ENCODE measurements around the gene ACSM2B. TPM values are rescaled to one million over a fixed set of nuclear protein-coding genes. Genes with fewer than 3 reads are reported as not detected.
"Not testable (repeated sequence)": the region's sequence is repeated elsewhere in the genome, so short reads cannot be mapped to it uniquely, and the experiment has no call there.

ACSM2B gene
- polyA plus RNA-seq: under 1 TPM; 0.04 to 0.06 TPM

DNA sequence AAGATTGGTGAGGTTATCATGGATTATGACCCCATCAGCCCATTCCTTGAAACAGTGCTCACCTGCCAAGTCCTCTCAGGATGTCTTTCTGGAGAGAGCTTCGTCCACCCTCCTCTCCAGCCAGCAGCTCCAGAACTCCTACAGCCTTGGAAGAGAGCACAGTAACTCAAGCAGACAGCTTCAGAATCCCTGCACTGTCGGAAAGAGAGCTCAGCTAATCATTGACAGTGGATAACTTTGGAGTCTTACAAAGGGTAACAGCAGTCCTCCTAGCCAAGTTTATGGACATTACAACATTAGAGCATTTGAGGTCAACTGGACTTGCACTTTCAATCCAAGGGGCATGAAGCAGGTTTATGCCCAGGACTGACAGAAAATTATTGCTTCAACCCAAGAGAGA lies at the start of gene ACSM2B:
Gene ACSM2B, minus strand, starts transcription at position 223 of the 400 bp plus-strand sequence. CDS start 11,522 bp downstream, outside the sequence.
- WGBS, 2 donors: 48 to 58% methylated on average over 2 of the region's 2 CpGs
- H3K27ac ChIP-seq (ENCODE audit: low read depth in 2 of 2, low read length in 1 of 2); H3K36me3 ChIP-seq (ENCODE audit: control insufficient read depth in 2 of 2, insufficient read depth in 2 of 2, low read length in 1 of 2); H3K27me3 ChIP-seq (ENCODE audit: control insufficient read depth in 1 of 2, insufficient read depth in 2 of 2, low read length in 2 of 2); H3K4me3 ChIP-seq (ENCODE audit: low read depth in 1 of 2, low read length in 2 of 2); H3K4me1 ChIP-seq (ENCODE audit: control insufficient read depth in 2 of 2, insufficient read depth in 2 of 2, low read length in 1 of 2); H3K9me3 ChIP-seq (ENCODE audit: control insufficient read depth in 2 of 2, insufficient read depth in 1 of 2, low read depth in 1 of 2, low read length in 1 of 2): not testable (repeated sequence)

- no peaks in the 10 kb centered on the region for H3K36me3 ChIP-seq (ENCODE audit: control insufficient read depth in 2 of 2, insufficient read depth in 2 of 2, low read length in 1 of 2)
- 91 to 96% methylated on average over 18 of the region's 18 CpGs for WGBS, 2 donors
These were observed 49.0 kb upstream of the ACSM2B start for GRCh38 chr16:20624882-20625807.

GRCh38 chr16:20624205-20624604 lies 48.0 kb upstream of the ACSM2B start:
- peaks cover 0 to 3% of the 10 kb centered on the region in 2 donors for H3K4me1 ChIP-seq (ENCODE audit: control insufficient read depth in 2 of 2, insufficient read depth in 2 of 2, low read length in 1 of 2)
- WGBS, 2 donors: 83 to 89% methylated on average over 1 of the region's 1 CpG
- no peaks in the 10 kb centered on the region for H3K27me3 ChIP-seq (ENCODE audit: control insufficient read depth in 1 of 2, insufficient read depth in 2 of 2, low read length in 2 of 2)

More at GRCh38 chr16:20624882-20625807, 49.0 kb upstream of the ACSM2B start:
- Histone ChIP-seq H3K4me3 (ENCODE audit: low read depth in 1 of 2, low read length in 2 of 2) (no peak overlapping the region), H3K27ac (ENCODE audit: low read depth in 2 of 2, low read length in 1 of 2) (no peak overlapping the region), H3K4me1 (ENCODE audit: control insufficient read depth in 2 of 2, insufficient read depth in 2 of 2, low read length in 1 of 2) (peaks cover 0 to 3% of the 10 kb centered on the region in 2 donors), H3K27me3 (ENCODE audit: control insufficient read depth in 1 of 2, insufficient read depth in 2 of 2, low read length in 2 of 2) (no peaks in the 10 kb centered on the region), H3K9me3 (ENCODE audit: control insufficient read depth in 2 of 2, insufficient read depth in 1 of 2, low read depth in 1 of 2, low read length in 1 of 2) (peaks cover 0 to 3% of the 10 kb centered on the region in 2 donors)

DNA sequence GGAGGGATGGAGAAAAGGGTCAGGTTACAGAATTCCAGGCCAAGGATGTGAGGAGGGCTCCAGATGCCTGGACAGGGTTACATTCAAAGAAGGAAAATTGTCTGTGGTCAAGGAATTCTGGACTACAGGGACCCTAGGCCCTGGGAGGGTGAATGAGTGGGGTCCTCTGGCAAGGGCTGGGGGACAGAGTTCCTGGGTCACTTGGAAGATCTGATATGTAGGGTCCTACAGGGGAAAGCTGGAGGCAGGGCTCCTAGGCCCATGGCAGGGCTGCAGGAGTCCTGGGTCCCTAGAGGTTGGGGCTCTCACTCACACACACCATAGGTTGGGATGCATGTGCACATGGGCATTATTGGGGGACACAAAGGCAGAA lies 46.3 kb upstream of the ACSM2B start:
- peaks cover 0 to 3% of the 10 kb centered on the region in 2 donors for H3K9me3 ChIP-seq (ENCODE audit: control insufficient read depth in 2 of 2, insufficient read depth in 1 of 2, low read depth in 1 of 2, low read length in 1 of 2)
- H3K36me3 ChIP-seq (ENCODE audit: control insufficient read depth in 2 of 2, insufficient read depth in 2 of 2, low read length in 1 of 2): no peaks in the 10 kb centered on the region
- H3K27me3 ChIP-seq (ENCODE audit: control insufficient read depth in 1 of 2, insufficient read depth in 2 of 2, low read length in 2 of 2): no peaks in the 10 kb centered on the region
- no peak overlapping the region for H3K27ac ChIP-seq (ENCODE audit: low read depth in 2 of 2, low read length in 1 of 2)
- peaks cover 0 to 3% of the 10 kb centered on the region in 2 donors for H3K4me1 ChIP-seq (ENCODE audit: control insufficient read depth in 2 of 2, insufficient read depth in 2 of 2, low read length in 1 of 2)
- H3K4me3 ChIP-seq (ENCODE audit: low read depth in 1 of 2, low read length in 2 of 2): no peak overlapping the region

More at GRCh38 chr16:20624205-20624604, 48.0 kb upstream of the ACSM2B start:
- Histone ChIP-seq H3K9me3 (ENCODE audit: control insufficient read depth in 2 of 2, insufficient read depth in 1 of 2, low read depth in 1 of 2, low read length in 1 of 2) (peaks cover 0 to 3% of the 10 kb centered on the region in 2 donors), H3K27ac (ENCODE audit: low read depth in 2 of 2, low read length in 1 of 2) (no peak overlapping the region), H3K4me3 (ENCODE audit: low read depth in 1 of 2, low read length in 2 of 2) (no peak overlapping the region), H3K36me3 (ENCODE audit: control insufficient read depth in 2 of 2, insufficient read depth in 2 of 2, low read length in 1 of 2) (no peaks in the 10 kb centered on the region)

DNA sequence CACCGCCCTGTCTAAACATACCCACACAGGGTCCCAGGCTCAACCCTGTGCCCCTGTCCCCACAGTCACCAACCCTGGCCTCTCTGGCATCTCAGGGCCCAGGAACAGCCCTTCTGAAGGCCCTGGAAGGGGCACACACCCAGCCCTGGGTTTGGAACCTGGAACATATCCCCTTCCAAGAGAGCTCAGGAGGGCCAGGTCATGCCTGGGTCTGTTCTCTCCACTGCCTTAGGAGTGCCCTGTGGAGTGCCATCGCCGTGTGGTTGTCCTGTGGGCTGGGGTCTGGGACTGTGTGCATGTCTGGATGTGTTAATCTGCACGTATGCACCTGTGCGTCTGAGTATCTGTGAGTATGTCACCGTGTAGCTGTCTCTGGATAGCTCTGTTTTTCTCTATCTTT lies 45.2 kb upstream of the ACSM2B start:
- H3K4me3 ChIP-seq (ENCODE audit: low read depth in 1 of 2, low read length in 2 of 2): no peak overlapping the region
- no peak overlapping the region for H3K27ac ChIP-seq (ENCODE audit: low read depth in 2 of 2, low read length in 1 of 2)
- peaks cover 0 to 3% of the 10 kb centered on the region in 2 donors for H3K9me3 ChIP-seq (ENCODE audit: control insufficient read depth in 2 of 2, insufficient read depth in 1 of 2, low read depth in 1 of 2, low read length in 1 of 2)
- WGBS, 2 donors: 82 to 85% methylated on average over 6 of the region's 6 CpGs
- no peaks in the 10 kb centered on the region for H3K27me3 ChIP-seq (ENCODE audit: control insufficient read depth in 1 of 2, insufficient read depth in 2 of 2, low read length in 2 of 2)
- peaks cover 0 to 3% of the 10 kb centered on the region in 2 donors for H3K4me1 ChIP-seq (ENCODE audit: control insufficient read depth in 2 of 2, insufficient read depth in 2 of 2, low read length in 1 of 2)
- no peaks in the 10 kb centered on the region for H3K36me3 ChIP-seq (ENCODE audit: control insufficient read depth in 2 of 2, insufficient read depth in 2 of 2, low read length in 1 of 2)

DNA sequence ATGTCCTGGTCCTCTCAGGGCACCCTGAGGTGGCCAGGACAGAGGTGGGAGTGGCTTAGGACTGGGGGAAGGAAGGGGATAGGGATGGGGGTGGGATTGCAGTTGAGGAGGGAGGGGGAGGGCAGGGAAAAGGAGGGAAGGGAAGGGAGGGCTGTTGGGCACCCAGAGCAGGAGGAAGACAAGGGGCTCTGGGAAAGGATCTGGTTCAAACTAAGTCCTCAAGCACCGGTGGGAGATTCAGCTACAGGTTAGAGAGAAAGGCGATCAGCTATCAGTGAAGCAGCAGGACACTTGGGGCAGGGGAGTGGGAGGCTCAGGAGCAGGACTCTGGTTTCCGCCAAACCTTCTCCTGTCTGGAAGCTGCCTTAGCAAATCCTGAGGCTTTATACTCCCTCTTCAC lies 44.6 kb upstream of the ACSM2B start:
- Histone ChIP-seq H3K27me3 (ENCODE audit: control insufficient read depth in 1 of 2, insufficient read depth in 2 of 2, low read length in 2 of 2) (no peaks in the 10 kb centered on the region), H3K27ac (ENCODE audit: low read depth in 2 of 2, low read length in 1 of 2) (no peak overlapping the region), H3K36me3 (ENCODE audit: control insufficient read depth in 2 of 2, insufficient read depth in 2 of 2, low read length in 1 of 2) (no peaks in the 10 kb centered on the region), H3K9me3 (ENCODE audit: control insufficient read depth in 2 of 2, insufficient read depth in 1 of 2, low read depth in 1 of 2, low read length in 1 of 2) (peaks cover 0 to 3% of the 10 kb centered on the region in 2 donors), H3K4me1 (ENCODE audit: control insufficient read depth in 2 of 2, insufficient read depth in 2 of 2, low read length in 1 of 2) (peaks cover 0 to 3% of the 10 kb centered on the region in 2 donors), H3K4me3 (ENCODE audit: low read depth in 1 of 2, low read length in 2 of 2) (no peak overlapping the region)
- WGBS, 2 donors: 85 to 95% methylated on average over 3 of the region's 3 CpGs

DNA sequence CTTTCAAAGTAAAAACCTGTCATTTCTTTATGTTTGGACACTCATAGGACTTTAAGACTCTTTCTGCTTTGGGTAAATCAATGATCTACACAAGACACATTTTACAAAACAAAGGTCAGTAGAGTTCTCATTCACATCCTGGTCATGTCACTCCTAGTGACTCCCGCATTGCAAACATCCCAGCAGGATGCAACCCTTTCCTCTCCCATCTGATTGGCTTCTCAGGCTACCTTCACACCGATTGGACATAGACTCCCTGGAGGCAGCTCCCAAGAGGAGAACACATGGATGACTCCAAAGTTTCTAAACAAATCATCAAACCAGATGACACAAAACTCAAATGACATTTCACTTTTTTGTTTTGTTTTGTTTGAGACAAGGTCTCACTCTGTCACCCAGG lies 43.8 kb upstream of the ACSM2B start:
- 76 to 78% methylated on average over 2 of the region's 2 CpGs for WGBS, 2 donors
- Histone ChIP-seq H3K4me3 (ENCODE audit: low read depth in 1 of 2, low read length in 2 of 2) (no peak overlapping the region), H3K4me1 (ENCODE audit: control insufficient read depth in 2 of 2, insufficient read depth in 2 of 2, low read length in 1 of 2) (peaks cover 0 to 3% of the 10 kb centered on the region in 2 donors), H3K9me3 (ENCODE audit: control insufficient read depth in 2 of 2, insufficient read depth in 1 of 2, low read depth in 1 of 2, low read length in 1 of 2) (no peaks in the 10 kb centered on the region), H3K27ac (ENCODE audit: low read depth in 2 of 2, low read length in 1 of 2) (no peak overlapping the region), H3K27me3 (ENCODE audit: control insufficient read depth in 1 of 2, insufficient read depth in 2 of 2, low read length in 2 of 2) (no peaks in the 10 kb centered on the region), H3K36me3 (ENCODE audit: control insufficient read depth in 2 of 2, insufficient read depth in 2 of 2, low read length in 1 of 2) (no peaks in the 10 kb centered on the region)

DNA sequence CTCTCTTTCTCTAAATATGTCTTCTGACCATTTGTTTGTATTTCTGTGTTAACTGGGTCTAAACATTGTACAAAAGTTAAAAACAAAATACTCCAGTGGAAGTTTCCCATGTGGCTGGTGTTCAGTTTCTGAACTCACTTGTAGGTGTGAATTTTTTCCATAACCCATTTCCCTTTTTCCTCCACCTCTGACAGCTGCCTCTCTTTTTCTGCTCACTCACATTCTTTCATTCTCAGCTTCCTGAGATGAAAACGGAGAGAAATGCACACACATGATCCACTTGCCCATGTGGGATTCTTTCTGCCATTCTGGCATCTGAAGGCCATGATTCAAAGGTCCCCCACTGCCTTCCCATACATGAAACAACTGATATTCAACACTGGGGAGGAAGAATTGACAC lies 41.1 kb upstream of the ACSM2B start:
- WGBS, 2 donors: 42 to 54% methylated on average over 1 of the region's 1 CpG

GRCh38 chr16:20614186-20615141 lies 38.3 kb upstream of the ACSM2B start:
- no peaks in the 10 kb centered on the region for H3K9me3 ChIP-seq (ENCODE audit: control insufficient read depth in 2 of 2, insufficient read depth in 1 of 2, low read depth in 1 of 2, low read length in 1 of 2)
- H3K4me3 ChIP-seq (ENCODE audit: low read depth in 1 of 2, low read length in 2 of 2): no peak overlapping the region
- no peak overlapping the region for H3K27ac ChIP-seq (ENCODE audit: low read depth in 2 of 2, low read length in 1 of 2)
- H3K36me3 ChIP-seq (ENCODE audit: control insufficient read depth in 2 of 2, insufficient read depth in 2 of 2, low read length in 1 of 2): no peaks in the 10 kb centered on the region
- no peaks in the 10 kb centered on the region for H3K27me3 ChIP-seq (ENCODE audit: control insufficient read depth in 1 of 2, insufficient read depth in 2 of 2, low read length in 2 of 2)
- H3K4me1 ChIP-seq (ENCODE audit: control insufficient read depth in 2 of 2, insufficient read depth in 2 of 2, low read length in 1 of 2): peaks cover 0 to 3% of the 10 kb centered on the region in 2 donors
- 50 to 54% methylated on average over 3 of the region's 3 CpGs for WGBS, 2 donors

More for the DNA sequence above, 41.1 kb upstream of the ACSM2B start:
- no peak overlapping the region for H3K4me3 ChIP-seq (ENCODE audit: low read depth in 1 of 2, low read length in 2 of 2)
- no peak overlapping the region for H3K27ac ChIP-seq (ENCODE audit: low read depth in 2 of 2, low read length in 1 of 2)
- no peaks in the 10 kb centered on the region for H3K36me3 ChIP-seq (ENCODE audit: control insufficient read depth in 2 of 2, insufficient read depth in 2 of 2, low read length in 1 of 2)
- peaks cover under 1 to 3% of the 10 kb centered on the region in 2 donors for H3K4me1 ChIP-seq (ENCODE audit: control insufficient read depth in 2 of 2, insufficient read depth in 2 of 2, low read length in 1 of 2)
- no peaks in the 10 kb centered on the region for H3K9me3 ChIP-seq (ENCODE audit: control insufficient read depth in 2 of 2, insufficient read depth in 1 of 2, low read depth in 1 of 2, low read length in 1 of 2)
- no peaks in the 10 kb centered on the region for H3K27me3 ChIP-seq (ENCODE audit: control insufficient read depth in 1 of 2, insufficient read depth in 2 of 2, low read length in 2 of 2)

Data from esophagus (tissue), 2 donors.